Measurements from ENCODE around the gene PPP1R11. TPM values are rescaled to one million over a fixed set of nuclear protein-coding genes. Genes with fewer than 3 reads are reported as not detected.
"Not testable (repeated sequence)": the region's sequence is repeated elsewhere in the genome, so short reads cannot be mapped to it uniquely, and the experiment has no call there.

The PPP1R11 gene, protein sequence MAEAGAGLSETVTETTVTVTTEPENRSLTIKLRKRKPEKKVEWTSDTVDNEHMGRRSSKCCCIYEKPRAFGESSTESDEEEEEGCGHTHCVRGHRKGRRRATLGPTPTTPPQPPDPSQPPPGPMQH
- total RNA-seq (ENCODE audit: unreplicated experiment), result 52.3 TPM
- long read RNA-seq, transcript PPP1R11-205 (3 exons, 1,731 nt), result major isoform, 31 of 35 reads
- long read RNA-seq, partial matches to known transcripts, result 2 of 35 reads
- long read RNA-seq, other reads (novel, unspliced or antisense), result 2 of 35 reads

DNA sequence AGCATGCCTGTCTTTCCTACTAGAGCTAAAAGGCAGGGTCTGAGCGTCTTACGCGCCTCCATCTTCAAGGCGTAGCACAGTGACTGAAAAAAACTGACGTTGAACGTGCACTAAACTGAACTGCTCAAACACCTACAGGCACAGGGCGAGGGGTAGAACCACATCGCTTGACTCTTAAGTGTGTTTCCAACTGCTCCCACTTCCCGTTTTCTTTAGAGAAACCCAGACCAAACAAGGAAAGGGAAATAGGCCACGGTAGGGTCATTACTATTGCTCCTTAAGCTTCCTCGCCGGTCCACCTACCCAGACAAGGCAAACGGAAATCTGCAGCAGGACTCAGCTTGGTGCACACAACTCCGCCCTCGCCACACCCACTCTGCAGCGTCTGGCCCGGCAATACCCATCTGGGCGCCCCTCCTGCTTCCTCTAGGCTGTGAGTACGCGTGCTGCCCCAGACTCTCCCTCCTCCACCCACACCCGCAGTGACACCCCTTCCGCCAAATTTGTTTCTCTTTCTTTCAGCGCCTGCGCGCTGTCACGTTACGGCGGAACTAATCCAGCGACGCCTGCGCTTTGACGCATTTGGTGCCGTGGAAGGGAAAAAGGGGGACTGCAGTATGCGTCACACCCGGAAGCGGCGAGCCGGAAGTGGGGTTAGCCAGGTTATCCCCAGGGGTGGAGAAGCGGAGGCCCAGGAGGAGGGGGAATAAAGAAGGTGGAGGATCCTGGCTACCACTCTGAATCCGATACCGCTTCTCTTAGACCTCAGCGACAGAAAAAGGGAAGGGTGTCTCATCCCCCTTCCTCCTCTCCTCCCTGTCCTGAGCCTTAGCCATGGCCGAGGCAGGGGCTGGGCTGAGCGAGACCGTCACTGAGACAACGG, at the start of gene PPP1R11:
PPP1R11 (plus strand) TSS at position 622 of the 883 bp plus-strand sequence; CDS start at position 835, 213 bp downstream.
- peak; percentile 94 for DNase-seq
- peak within 1 kb of the TSS; percentile 98 for H3K27ac Mint-ChIP-seq (ENCODE audit: unreplicated experiment)

DNA sequence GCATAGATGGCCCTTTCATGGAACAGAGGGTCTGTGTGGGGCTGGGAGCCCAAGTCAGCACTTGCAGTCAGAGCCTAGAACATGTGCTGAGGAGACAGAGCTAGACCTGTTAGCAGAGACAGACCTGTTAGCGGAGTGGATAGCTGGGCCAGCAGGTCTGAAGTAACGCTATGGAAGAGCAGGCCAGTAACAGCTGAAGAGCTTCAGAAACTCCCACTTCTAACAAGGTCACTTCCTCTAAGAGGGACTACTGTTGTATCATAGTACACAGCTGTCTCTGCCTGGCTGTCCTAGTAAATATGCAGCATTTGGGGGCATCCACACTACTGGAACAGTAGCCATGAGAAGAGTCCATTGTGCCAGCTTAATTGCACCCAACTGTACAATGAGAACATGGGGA, 47.2 kb upstream of the PPP1R11 start:
- Mint-ChIP-seq H3K27ac (ENCODE audit: unreplicated experiment) (no peak overlapping the region), H3K27me3 (ENCODE audit: unreplicated experiment) (no peaks in the 10 kb centered on the region), H3K9me3 (ENCODE audit: unreplicated experiment) (no peaks in the 10 kb centered on the region), H3K4me3 (ENCODE audit: unreplicated experiment) (no peak overlapping the region), H3K36me3 (ENCODE audit: unreplicated experiment) (no peaks in the 10 kb centered on the region), H3K4me1 (ENCODE audit: low read depth, unreplicated experiment) (peaks cover 7% of the 10 kb centered on the region)
- no peak for DNase-seq
- TF ChIP-seq, protein P1, sequence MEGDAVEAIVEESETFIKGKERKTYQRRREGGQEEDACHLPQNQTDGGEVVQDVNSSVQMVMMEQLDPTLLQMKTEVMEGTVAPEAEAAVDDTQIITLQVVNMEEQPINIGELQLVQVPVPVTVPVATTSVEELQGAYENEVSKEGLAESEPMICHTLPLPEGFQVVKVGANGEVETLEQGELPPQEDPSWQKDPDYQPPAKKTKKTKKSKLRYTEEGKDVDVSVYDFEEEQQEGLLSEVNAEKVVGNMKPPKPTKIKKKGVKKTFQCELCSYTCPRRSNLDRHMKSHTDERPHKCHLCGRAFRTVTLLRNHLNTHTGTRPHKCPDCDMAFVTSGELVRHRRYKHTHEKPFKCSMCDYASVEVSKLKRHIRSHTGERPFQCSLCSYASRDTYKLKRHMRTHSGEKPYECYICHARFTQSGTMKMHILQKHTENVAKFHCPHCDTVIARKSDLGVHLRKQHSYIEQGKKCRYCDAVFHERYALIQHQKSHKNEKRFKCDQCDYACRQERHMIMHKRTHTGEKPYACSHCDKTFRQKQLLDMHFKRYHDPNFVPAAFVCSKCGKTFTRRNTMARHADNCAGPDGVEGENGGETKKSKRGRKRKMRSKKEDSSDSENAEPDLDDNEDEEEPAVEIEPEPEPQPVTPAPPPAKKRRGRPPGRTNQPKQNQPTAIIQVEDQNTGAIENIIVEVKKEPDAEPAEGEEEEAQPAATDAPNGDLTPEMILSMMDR (IDR thresholded peaks at IDR 0.05; ENCODE audit: partially characterized antibody, unreplicated experiment), result no peak

More for the DNA sequence above, at the start of gene PPP1R11:
- Mint-ChIP-seq H3K27me3 (ENCODE audit: unreplicated experiment) (peaks cover 13% of the 10 kb centered on the region), H3K4me3 (ENCODE audit: unreplicated experiment) (peak within 1 kb of the TSS; percentile 93), H3K36me3 (ENCODE audit: unreplicated experiment) (peaks cover 11% of the 10 kb centered on the region), H3K9me3 (ENCODE audit: unreplicated experiment) (peaks cover 12% of the 10 kb centered on the region), H3K4me1 (ENCODE audit: low read depth, unreplicated experiment) (peaks cover 20% of the 10 kb centered on the region)
- TF ChIP-seq, protein P1 (IDR thresholded peaks at IDR 0.05; ENCODE audit: partially characterized antibody, unreplicated experiment), result no peak

DNA sequence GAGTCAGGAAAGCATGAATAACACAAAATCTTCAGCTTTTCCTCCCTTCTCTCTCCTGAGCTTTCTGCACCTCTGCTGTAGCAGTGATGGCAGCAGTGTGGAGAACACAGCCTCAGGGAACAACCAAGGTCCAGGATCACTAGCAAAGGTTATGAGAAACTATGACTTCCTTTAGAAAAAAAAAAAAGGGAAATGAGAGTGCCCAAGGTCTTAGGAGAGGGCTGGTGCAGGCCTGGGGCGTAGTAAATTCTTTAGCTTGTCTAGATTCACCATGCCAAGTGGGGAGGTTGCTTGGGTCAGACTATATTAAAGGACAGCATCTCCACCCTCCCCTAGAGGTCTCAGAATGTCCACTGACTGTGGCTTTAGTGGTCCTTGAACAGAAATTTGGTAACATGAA, 46.4 kb upstream of the PPP1R11 start:
- TF ChIP-seq, protein P1 (IDR thresholded peaks at IDR 0.05; ENCODE audit: partially characterized antibody, unreplicated experiment), result no peak
- no peak overlapping the region for H3K27ac Mint-ChIP-seq (ENCODE audit: unreplicated experiment)
- no peaks in the 10 kb centered on the region for H3K36me3 Mint-ChIP-seq (ENCODE audit: unreplicated experiment)
- H3K4me3 Mint-ChIP-seq (ENCODE audit: unreplicated experiment), result no peak overlapping the region
- DNase-seq, result no peak
- H3K9me3 Mint-ChIP-seq (ENCODE audit: unreplicated experiment), result no peaks in the 10 kb centered on the region
- H3K4me1 Mint-ChIP-seq (ENCODE audit: low read depth, unreplicated experiment), result peaks cover 7% of the 10 kb centered on the region
- no peaks in the 10 kb centered on the region for H3K27me3 Mint-ChIP-seq (ENCODE audit: unreplicated experiment)

DNA sequence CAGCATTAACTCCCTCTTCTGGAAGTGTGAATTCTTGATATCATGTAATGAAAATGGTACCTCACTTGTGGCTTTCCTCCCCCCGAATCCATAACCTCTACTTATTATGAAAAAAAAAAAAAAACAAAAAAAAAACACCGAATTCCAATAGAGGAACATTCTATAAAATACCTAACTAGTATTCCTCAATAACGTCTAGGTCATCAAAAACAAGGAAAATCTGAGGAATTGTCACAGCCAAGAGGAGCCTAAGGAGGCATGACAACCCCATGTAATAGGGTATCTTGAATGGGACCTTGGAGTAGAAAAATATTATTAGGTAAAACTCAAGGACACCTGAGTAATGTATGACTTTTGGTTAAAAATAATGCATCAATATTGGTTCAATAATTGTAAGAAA, 44.8 kb upstream of the PPP1R11 start:
- H3K4me1 Mint-ChIP-seq (ENCODE audit: low read depth, unreplicated experiment), result no peaks in the 10 kb centered on the region
- no peak overlapping the region for H3K27ac Mint-ChIP-seq (ENCODE audit: unreplicated experiment)
- no peaks in the 10 kb centered on the region for H3K27me3 Mint-ChIP-seq (ENCODE audit: unreplicated experiment)
- no peaks in the 10 kb centered on the region for H3K36me3 Mint-ChIP-seq (ENCODE audit: unreplicated experiment)
- H3K9me3 Mint-ChIP-seq (ENCODE audit: unreplicated experiment), result no peaks in the 10 kb centered on the region
- H3K4me3 Mint-ChIP-seq (ENCODE audit: unreplicated experiment), result no peak overlapping the region
- TF ChIP-seq, protein P1 (IDR thresholded peaks at IDR 0.05; ENCODE audit: partially characterized antibody, unreplicated experiment), result no peak
- no peak for DNase-seq

DNA sequence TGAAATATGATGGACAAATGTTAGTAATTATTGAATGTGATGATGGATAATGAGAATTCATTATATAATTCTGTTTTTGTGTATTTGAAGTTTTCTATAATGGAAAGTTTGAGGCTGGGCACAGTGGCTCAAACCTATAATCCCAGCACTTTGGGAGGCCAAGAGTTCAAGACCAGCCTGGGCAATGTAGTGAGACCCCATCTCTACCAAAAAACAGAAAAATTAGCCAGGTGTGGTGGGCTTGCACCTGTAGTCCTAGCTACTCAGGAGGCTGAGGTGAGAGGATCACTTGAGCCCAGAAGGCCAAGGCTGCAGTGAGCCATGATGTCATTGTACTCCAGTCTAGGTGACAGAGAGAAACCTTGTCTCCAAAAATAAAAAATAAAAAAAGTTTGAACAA, 44.3 kb upstream of the PPP1R11 start:
- not testable (repeated sequence) for H3K4me3 Mint-ChIP-seq (ENCODE audit: unreplicated experiment); H3K4me1 Mint-ChIP-seq (ENCODE audit: low read depth, unreplicated experiment); H3K27ac Mint-ChIP-seq (ENCODE audit: unreplicated experiment); H3K36me3 Mint-ChIP-seq (ENCODE audit: unreplicated experiment); DNase-seq; H3K27me3 Mint-ChIP-seq (ENCODE audit: unreplicated experiment); H3K9me3 Mint-ChIP-seq (ENCODE audit: unreplicated experiment)

Data from glutamatergic neuron (in vitro differentiated cells).